Activated T-helper 1 cell treated with anti-CD3 and anti-CD28 coated beads, Interleukin-12 subunit alpha, Interleukin-12 subunit beta, Interleukin-2, Interleukin-4 antibody, amounts not matched to agents 30 ng/mL and 10 ng/mL and 1 ng/mL, durations not matched to agents 14 hours and 24 hours and 36 hours (primary cell): Measurements from ENCODE around the gene NTN1. TPM values are rescaled to one million over a fixed set of nuclear protein-coding genes. Genes with fewer than 3 reads are reported as not detected.

Source experiments
- DNase-seq: peaks from one replicate; pipeline ENCODE4 v3.0.0; 2021; ENCODE audit warnings: low spot score
- H3K27ac Mint-ChIP-seq: one replicate; pipeline ENCODE4 v1.8.0; 2021; ENCODE audit warnings: mild to moderate bottlenecking, mixed read lengths
- H3K27me3 Mint-ChIP-seq: one replicate; pipeline ENCODE4 v1.8.0; 2022; ENCODE audit warnings: mild to moderate bottlenecking, moderate library complexity, mixed read lengths; ENCODE audit not compliant: insufficient read depth
- H3K36me3 Mint-ChIP-seq: one replicate; pipeline ENCODE4 v1.8.0; 2021; ENCODE audit warnings: low read depth, mixed read lengths
- H3K4me1 Mint-ChIP-seq: one replicate; pipeline ENCODE4 v1.8.0; 2021; ENCODE audit warnings: low read depth, mixed read lengths
- H3K4me3 Mint-ChIP-seq: one replicate; pipeline ENCODE4 v1.8.0; 2021; ENCODE audit warnings: mild to moderate bottlenecking, moderate library complexity, mixed read lengths
- H3K9me3 Mint-ChIP-seq: one replicate; pipeline ENCODE4 v1.8.0; 2021; ENCODE audit warnings: mixed read lengths
- intact Hi-C: fragments of 100-400 bp; cut with micrococcal nuclease; formaldehyde crosslinking; loops from one replicate; pipeline ENCODE4 v1.15.1; 2024
- total RNA-seq: library from RNA; stranded (reverse); gene quantifications from 2 replicates; pipeline ENCODE4 v1.2.3, GENCODE V29; 2022

Gene NTN1
- total RNA-seq, 1 donor from 2014 or later: 0.34 TPM

DNA sequence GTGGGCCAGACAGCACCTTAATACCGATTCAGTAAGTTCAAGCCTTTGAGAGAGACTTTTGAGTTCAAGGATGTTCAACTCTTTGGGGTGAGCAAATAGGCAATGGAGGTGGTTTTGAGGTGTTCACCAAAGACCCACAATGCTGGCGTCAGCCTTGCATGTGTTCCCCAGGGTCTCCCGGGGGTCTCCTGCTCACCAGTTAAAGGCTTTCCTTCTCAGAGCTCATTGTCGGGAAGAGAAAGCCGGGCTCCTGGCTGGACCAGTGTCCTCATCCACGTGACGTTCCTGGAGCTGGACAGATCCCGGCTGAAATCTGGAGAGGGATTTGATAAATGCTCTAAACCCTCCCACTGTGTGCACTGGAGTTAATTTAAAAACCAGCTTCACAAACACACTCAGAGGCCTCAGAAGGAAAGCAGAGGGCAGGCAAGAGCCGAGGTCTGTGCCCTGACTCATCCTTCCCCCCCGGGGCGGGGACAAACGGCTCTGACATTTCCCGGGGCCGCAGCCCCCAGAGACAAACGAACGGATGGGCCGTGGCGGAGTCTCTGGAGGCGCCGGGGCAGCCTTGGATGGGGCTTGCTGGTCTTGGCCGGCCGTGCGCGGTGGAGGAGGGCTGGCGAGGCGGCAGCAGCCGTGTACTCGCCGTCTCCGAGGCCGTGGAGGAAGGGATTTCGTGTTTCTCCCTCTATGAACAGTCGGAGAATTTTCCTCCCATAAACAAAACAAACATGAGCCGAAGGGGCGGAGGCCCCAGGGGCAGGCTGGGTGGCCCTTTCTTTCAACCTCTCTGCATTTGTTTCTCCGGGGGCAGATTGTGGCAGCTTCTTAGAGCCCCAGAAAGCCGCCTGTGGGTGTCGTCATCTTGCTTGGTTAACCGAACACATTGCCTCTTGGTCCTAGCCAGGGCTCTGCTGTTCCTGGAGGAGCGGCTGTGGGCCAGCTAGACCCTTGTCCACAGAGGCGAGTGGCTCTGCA is 94.2 kb downstream of the NTN1 start:
- Mint-ChIP-seq H3K4me1 (peaks cover 11% of the 10 kb centered on the region), H3K27ac (no peak overlapping the region), H3K27me3 (peaks cover 5% of the 10 kb centered on the region), H3K36me3 (no peaks in the 10 kb centered on the region), H3K9me3 (no peaks in the 10 kb centered on the region), H3K4me3 (peak overlapping the region; percentile 66)
- intact Hi-C loops: loop anchor here (5.0 to 10.0 kb wide), 2 partner anchors 177 to 409 kb away; no protein-coding TSS in a partner anchor
- DNase-seq: peak; percentile 9

DNA sequence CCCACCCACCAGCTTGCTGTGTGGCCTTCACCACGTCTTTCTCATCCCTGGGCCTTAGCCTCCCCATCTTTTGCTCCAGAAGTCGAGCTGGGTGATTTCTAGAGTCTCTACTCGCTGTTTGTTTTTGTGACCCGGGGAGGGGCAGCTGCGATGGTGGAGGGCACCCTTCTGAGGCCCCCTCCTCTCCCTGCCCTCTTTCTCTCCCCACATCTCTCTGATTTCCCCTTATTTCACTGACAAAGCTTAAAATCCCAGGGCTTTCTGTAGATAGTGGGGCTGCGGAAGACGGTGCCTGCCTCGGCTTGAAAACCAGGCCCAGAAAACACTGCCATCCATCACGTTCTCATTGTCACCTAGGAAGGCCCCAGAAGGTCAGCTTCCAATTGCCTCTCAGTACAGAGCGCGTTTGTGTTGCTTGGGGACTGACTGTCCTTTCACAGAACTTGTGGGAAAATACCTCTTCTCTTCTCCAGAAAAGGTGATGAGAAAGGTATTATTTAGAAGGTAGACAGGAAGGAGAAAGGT is 95.1 kb downstream of the NTN1 start:
- intact Hi-C loops: loop anchor here (5.0 to 10.0 kb wide), 2 partner anchors 176 to 408 kb away; no protein-coding TSS in a partner anchor
- Mint-ChIP-seq H3K4me1 (peaks cover 11% of the 10 kb centered on the region), H3K27ac (no peak overlapping the region), H3K27me3 (peaks cover 5% of the 10 kb centered on the region), H3K9me3 (no peaks in the 10 kb centered on the region), H3K36me3 (no peaks in the 10 kb centered on the region), H3K4me3 (peak overlapping the region; percentile 3)
- DNase-seq: no peak

GRCh38 chr17:9116861-9117568 is 95.7 kb downstream of the NTN1 start:
- intact Hi-C loops: loop anchor here (5.0 to 10.0 kb wide), 2 partner anchors 175 to 408 kb away; no protein-coding TSS in a partner anchor
- H3K27ac Mint-ChIP-seq: no peak overlapping the region
- no peak for DNase-seq
- no peaks in the 10 kb centered on the region for H3K9me3 Mint-ChIP-seq
- peaks cover 11% of the 10 kb centered on the region for H3K4me1 Mint-ChIP-seq
- H3K4me3 Mint-ChIP-seq: no peak overlapping the region
- H3K27me3 Mint-ChIP-seq: peaks cover 5% of the 10 kb centered on the region
- no peaks in the 10 kb centered on the region for H3K36me3 Mint-ChIP-seq

GRCh38 chr17:9120471-9120870 is 99.2 kb downstream of the NTN1 start:
- H3K4me1 Mint-ChIP-seq: peaks cover 11% of the 10 kb centered on the region
- intact Hi-C loops: no loop called here
- no peaks in the 10 kb centered on the region for H3K9me3 Mint-ChIP-seq
- no peaks in the 10 kb centered on the region for H3K36me3 Mint-ChIP-seq
- no peak for DNase-seq
- H3K27ac Mint-ChIP-seq: no peak overlapping the region
- no peak overlapping the region for H3K4me3 Mint-ChIP-seq
- peaks cover 5% of the 10 kb centered on the region for H3K27me3 Mint-ChIP-seq

DNA sequence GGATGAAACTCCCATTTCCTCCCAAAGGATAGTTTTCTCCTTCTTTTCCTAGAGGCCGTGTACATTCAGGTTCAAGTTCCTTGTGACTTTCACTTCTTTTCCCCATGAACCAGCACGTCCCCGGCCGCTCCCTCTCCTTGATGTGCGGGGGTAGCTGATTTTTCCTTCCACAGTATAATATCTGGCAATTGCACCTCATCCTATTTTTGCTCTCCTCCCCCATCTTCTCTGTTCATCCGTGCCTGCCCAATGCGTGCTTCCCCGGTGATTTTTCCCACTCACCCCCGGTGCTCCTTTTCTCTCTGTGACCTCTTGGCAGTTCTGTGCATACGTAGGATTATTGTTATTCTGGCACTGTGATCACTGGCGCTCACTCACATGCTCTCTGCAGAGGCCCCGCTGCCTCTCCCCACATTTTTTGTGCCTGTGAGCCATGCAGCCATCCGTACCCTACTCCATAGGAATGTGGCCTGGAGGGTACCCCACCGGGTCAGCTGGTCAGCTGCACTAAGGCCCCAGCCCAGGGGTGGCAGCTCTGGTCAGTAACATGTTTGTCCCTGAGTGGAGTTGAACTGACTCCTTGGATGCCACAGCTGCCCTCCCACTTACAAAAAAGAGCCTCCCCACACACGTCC is 100.0 kb downstream of the NTN1 start:
- peaks cover 2% of the 10 kb centered on the region for H3K27me3 Mint-ChIP-seq
- intact Hi-C loops: no loop called here
- H3K4me3 Mint-ChIP-seq: no peak overlapping the region
- peaks cover 3% of the 10 kb centered on the region for H3K4me1 Mint-ChIP-seq
- no peak for DNase-seq
- no peaks in the 10 kb centered on the region for H3K9me3 Mint-ChIP-seq
- H3K36me3 Mint-ChIP-seq: no peaks in the 10 kb centered on the region
- no peak overlapping the region for H3K27ac Mint-ChIP-seq

DNA sequence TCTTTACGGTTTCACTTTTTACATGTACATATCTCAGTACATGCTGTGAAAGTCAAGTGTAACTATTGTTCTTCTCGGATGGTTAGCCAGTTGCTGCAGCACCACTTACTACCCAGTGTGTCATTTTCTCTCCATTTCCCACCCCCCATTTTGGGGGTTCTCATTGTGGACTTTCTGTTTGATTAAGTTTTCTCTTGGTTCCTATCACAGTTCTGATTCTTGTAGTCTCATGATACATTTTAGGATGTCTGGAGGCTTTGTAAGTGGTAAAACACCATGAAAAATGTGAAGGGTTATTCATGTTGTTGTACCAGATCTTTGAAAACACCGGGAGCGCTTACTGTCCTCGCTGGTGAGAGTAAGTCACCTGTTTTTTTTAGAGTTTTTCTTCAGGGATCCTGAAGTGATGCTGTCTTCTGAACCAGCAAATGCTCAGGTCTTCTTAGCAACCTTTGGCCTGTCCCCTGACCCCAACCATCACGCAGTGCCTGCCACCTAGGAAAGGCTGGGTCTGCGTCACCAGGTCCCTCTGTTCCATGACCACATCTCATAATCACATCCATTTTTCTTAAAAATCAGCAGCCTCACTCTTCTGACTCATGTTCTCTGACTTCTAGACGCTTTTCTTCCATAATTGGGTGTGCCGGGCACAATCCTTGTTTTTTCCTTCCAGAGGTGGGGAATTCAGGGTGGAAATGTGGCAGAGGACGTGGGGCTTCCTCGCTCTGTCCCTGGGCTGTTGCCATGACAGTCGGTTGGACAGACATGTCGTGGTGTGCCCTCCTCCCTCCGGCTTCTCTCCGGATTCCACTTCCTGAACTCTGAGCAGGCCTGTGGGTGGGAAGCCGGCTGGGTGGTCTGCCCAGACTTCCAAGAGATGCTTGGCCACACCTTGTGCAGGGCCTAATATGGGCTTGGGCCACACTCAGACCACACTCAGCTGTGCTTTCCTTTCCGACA is 102.6 kb downstream of the NTN1 start:
- Mint-ChIP-seq H3K4me3 (no peak overlapping the region), H3K27me3 (no peaks in the 10 kb centered on the region), H3K27ac (no peak overlapping the region), H3K36me3 (no peaks in the 10 kb centered on the region), H3K4me1 (no peaks in the 10 kb centered on the region), H3K9me3 (no peaks in the 10 kb centered on the region)
- intact Hi-C loops: no loop called here
- DNase-seq: no peak

DNA sequence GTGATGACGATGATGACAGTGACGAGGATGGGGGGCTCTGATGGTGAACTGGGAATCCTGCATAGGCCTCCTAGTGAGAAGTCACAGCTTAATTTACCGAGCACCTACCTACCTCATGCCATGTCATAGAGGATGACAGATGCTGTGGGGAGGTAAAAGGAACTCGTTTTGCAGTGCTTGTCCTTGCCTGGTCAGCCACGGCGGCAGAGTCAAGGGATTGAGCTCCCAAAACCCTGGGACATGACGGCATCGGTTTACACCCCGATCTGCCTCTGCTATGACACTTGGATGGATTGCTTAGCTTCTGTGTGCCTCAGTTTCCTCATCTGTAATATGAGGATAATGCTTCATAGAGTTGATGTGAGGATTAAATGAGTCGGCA is 103.2 kb downstream of the NTN1 start:
- H3K36me3 Mint-ChIP-seq: no peaks in the 10 kb centered on the region
- DNase-seq: no peak
- H3K4me3 Mint-ChIP-seq: no peak overlapping the region
- no peak overlapping the region for H3K27ac Mint-ChIP-seq
- H3K9me3 Mint-ChIP-seq: no peaks in the 10 kb centered on the region
- no peaks in the 10 kb centered on the region for H3K27me3 Mint-ChIP-seq
- H3K4me1 Mint-ChIP-seq: no peaks in the 10 kb centered on the region
- intact Hi-C loops: no loop called here

DNA sequence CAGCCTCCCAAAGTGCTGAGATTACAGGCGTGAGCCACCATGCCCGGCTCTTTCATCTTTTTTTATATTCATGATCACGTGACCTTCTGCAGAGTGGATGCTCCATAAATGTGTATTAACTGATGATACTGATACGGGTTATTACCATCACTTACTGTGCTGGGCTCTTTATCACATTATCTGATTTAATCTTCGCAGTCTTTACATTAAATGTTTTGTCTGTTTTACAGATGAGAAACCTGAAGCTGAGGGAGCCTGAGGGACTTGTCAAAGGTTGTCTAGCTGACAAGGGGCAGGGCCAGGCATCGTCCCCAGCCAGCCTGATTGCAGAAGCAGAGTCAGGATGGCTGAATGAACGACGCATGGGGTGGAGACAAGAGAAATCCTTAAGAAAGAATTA is 104.4 kb downstream of the NTN1 start:
- H3K4me1 Mint-ChIP-seq: no peaks in the 10 kb centered on the region
- no peak overlapping the region for H3K27ac Mint-ChIP-seq
- no peaks in the 10 kb centered on the region for H3K36me3 Mint-ChIP-seq
- no peaks in the 10 kb centered on the region for H3K27me3 Mint-ChIP-seq
- H3K4me3 Mint-ChIP-seq: no peak overlapping the region
- no peaks in the 10 kb centered on the region for H3K9me3 Mint-ChIP-seq
- intact Hi-C loops: no loop called here
- no peak for DNase-seq

- H3K36me3 Mint-ChIP-seq: no peaks in the 10 kb centered on the region
- DNase-seq: no peak
- H3K4me1 Mint-ChIP-seq: no peaks in the 10 kb centered on the region
- H3K27me3 Mint-ChIP-seq: no peaks in the 10 kb centered on the region
- no peaks in the 10 kb centered on the region for H3K9me3 Mint-ChIP-seq
- H3K4me3 Mint-ChIP-seq: no peak overlapping the region
- H3K27ac Mint-ChIP-seq: no peak overlapping the region
- intact Hi-C loops: no loop called here
These were observed 106.0 kb downstream of the NTN1 start for GRCh38 chr17:9127340-9127739.

GRCh38 chr17:9131371-9131770 is 110.1 kb downstream of the NTN1 start:
- Mint-ChIP-seq H3K9me3 (no peaks in the 10 kb centered on the region), H3K36me3 (no peaks in the 10 kb centered on the region), H3K27me3 (peaks cover 1% of the 10 kb centered on the region), H3K4me3 (no peak overlapping the region), H3K27ac (no peak overlapping the region), H3K4me1 (no peaks in the 10 kb centered on the region)
- no peak for DNase-seq
- intact Hi-C loops: no loop called here

DNA sequence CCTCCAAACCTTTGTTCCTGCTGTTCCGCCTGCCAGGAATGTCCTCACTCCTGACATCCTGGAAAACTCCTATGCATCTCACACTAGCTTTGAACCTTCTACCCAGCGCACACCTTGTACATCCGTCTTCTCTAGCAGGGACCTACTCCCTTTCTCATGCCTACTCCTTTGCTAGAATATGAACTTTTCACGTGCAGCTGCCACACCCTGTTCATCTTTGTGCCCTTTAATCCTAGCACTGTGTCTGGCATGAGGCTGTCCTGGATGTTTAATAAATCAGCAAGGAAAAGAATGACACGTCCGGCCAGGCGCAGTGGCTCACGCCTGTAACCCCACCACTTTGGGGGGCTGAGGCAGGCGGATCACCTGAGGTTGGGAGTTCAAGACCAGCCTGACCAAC is 111.0 kb downstream of the NTN1 start:
- H3K4me1 Mint-ChIP-seq: no peaks in the 10 kb centered on the region

More for the DNA sequence above, 111.0 kb downstream of the NTN1 start:
- Mint-ChIP-seq H3K36me3 (no peaks in the 10 kb centered on the region), H3K9me3 (no peaks in the 10 kb centered on the region), H3K27me3 (peaks cover 1% of the 10 kb centered on the region), H3K27ac (no peak overlapping the region), H3K4me3 (no peak overlapping the region)
- no peak for DNase-seq
- intact Hi-C loops: no loop called here
